ENCODE measurements around the gene SDCCAG8.

Gene SDCCAG8

DNA sequence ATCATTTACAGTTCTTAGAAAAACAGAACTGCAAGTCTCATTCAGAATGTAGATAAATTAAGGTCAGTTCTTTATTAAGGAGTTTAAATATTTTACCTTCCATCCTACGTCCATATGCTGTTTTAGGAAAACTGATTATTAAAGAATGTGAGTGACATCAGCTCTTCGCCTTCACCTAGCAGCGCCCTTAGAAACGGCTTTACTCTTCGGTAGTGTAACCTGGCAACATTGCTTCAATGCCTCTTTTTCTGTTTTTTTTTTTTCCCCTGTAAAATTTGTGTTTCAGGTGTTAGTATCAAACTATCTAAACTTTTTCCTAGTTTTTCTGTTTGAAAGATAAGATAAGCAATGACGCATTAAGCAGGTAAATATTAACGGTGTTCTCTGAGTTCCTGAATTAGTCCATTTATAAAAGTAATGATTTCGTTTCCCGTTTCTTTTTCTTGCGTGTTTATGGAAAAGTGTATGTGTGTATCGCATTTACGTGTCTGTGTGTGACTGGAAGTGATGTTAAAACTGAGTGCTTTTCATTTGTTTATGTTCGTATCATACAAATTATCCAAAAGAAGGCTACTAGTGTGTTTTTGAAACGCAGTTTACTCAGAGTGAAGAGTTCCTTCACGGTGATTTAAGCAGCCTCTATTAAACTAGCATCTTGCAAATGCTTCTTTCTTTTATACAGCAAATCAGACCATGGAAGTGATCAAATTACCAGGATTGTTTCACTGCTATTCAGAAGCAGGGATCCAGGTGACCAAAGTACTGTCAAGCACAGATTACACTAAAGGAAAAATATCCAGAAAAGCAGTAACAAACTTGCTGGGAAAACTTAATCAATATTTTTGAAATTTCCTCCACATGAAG is 139.0 kb downstream of the SDCCAG8 start:
- peak; percentile 30 for DNase-seq

DNA sequence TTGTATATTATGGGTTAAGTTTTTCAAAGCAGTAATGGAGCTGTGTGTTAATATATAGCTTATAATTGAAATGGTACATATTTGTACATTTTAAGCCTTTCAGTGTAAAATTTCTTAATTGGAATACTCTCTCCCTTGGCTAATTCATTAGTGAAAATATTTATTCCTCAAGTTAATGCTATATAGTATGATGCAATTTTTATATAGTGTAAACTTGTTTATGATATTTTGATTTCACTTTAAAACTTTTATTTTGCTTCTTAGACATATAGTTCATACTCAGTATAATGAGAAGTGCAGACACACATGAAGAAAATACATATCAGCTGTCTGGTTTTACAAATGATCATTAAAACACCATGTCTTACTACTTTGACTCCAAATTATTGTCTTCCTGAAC is 140.6 kb downstream of the SDCCAG8 start:
- DNase-seq: no peak

DNA sequence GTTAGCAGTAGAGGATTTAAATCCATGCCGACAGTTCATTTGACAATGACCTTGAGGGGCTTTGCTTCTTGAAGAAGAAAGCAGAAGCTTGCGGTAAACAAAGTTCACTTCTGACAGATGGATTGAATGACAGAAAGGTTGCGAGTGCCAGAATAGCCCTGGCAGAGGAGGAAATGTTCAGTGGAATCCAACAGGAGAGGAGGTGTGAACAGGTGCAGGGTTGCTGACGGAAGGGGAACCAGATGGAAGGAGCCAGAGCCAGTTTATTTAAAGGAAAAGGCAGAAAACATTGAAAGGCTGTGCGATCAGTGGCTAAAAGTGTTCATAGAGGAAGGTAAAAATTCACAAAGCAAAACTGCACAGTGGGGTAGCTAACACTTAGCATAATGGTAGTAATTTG is 141.0 kb downstream of the SDCCAG8 start:
- no peak for DNase-seq

DNA sequence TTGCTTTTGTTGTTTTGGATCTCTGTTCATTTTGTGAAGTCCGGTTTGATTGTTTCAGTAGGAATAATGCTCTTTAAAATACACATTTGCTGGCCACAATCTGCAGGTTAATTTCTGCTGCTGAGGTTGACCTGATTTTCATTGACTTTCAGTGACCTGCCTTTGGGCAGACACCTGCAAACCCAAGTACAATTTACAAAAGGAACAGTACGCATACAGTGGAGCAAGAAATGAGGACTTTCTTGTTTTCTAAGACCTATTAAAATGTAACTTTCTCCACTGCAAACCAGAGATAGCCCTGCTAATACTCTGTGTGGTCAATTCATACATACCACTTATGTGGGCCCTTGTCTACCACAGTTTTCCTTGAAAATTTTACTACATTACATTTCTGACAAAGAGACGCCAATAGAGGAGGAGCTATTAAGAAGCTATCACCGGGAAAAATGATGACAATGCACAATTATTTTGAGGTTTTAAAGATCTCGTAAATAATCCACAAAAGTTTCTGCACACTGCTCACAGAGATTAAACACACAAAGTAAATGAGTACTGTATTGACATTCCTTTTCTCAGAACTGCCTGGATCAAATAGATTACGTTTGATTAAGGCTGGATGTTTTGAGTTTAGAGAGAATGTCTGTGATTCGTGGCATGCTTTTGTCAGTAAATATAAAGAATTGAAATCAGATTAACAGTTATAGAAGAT is 141.9 kb downstream of the SDCCAG8 start:
- no peak for DNase-seq

DNA sequence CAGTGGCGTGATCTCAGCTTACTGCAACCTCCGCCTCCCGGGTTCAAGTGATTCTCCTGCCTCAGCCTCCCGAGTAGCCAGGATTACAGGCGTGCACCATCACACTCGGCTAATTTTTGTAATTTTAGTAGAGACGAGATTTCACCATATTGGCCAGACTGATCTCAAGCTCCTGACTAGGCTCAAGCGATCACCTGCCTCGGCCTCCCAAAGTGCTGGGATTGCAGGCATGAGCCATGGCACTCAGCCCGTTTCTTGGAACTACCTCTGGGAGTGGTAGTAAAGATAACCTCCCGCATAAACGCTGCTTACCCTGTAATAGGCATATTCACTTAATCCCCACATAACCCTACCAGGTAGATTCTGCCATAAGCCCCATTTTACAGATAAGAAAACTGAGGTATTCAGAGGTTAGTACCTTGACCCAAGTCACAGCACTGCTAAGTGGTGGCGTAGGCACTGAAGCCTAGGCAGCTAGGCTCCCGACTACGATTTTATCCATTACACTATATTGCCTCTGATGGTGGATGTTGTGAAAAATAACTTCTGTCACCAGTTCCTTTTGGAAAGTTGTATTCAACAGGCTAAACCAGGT is 143.8 kb downstream of the SDCCAG8 start:
- DNase-seq: no peak

DNA sequence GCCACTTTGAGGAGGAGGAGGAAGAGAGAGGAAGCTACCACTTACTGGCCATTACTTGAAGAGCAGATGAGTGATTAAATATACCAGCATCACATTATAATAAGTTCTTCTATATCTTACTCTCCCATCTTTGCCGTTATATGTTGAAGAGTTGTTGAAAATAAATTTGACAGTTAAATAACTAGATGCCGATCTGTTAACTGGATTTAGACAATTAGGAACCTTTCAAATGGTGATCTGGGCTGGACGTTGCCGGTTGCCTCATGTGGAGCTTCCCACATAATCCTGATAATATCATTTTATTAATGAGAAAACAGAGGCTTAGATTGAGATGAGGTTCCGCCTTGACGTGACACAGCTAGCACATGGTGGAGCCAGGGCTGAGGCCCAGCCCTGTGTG is 147.0 kb downstream of the SDCCAG8 start:
- DNase-seq: no peak

DNA sequence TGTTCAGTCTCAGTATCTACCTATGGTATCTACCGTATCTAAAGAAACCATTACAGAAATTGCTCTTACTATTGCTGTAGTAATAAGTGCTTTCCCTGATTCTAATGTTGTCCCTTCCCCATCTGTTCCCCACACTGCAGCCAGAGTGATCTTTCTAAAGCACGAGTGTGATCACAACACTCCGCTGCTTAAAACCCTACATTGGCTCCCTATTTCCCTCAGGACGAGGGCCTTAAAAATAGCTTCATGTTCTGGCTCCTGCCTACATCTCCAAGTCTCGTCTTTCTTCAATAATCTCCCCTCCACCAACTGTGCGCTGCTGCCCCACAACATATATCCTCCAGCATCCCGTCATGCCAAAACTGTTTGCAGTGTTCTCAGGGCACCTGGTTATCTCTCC is 150.6 kb downstream of the SDCCAG8 start:
- DNase-seq: no peak

DNA sequence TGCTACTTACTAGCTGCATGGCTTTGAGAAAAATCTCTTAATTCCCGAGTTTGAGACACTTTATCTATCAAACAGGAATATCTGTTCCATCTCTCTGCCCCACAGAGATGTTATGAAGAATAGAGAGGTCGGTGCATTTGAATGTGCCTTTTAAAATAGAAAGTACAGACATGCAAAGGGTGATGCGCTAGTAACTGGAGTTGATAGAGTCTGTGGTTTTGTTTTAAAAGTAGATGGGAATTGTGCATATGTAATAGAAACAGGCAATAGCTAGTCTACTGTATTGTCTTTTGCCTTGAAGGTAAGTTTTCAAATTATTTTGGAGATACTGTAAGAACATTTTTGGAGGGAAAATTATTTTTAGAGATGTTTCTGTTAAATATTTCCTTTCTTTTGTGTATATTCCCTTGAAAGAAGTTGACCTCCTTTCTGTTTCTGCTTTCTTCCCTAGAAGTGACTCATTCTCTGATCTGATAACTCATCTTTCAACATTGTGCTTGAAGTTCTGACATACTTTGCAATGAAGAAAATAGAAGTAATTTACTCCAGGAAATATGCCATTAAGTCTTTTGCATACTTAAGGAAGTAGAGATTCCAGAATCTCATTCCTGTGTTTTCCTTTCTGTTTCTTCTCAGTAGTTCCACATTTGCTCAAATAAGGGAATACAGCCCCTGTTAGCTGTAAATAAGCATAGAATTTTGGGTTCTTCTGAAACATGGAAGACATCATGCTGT is 151.6 kb downstream of the SDCCAG8 start:
- no peak for DNase-seq

DNA sequence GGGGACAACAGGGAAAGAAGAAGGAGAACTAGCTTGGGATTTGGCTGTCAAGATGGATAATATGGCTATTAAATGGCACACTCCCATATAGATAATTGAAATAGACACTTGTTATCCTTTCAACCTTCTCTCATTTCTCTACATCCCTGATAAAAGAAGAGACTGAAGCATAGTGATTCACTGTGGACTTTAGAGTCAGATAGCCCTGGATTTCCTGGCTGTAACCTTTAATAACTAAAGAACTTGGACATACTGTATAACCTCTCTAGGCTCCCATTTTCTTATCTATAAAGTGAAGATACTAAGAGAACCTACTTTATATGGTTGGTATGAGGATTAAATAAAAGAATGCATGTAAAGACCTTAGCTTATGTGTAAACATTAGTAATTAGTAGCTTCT is 152.6 kb downstream of the SDCCAG8 start:
- DNase-seq: no peak

DNA sequence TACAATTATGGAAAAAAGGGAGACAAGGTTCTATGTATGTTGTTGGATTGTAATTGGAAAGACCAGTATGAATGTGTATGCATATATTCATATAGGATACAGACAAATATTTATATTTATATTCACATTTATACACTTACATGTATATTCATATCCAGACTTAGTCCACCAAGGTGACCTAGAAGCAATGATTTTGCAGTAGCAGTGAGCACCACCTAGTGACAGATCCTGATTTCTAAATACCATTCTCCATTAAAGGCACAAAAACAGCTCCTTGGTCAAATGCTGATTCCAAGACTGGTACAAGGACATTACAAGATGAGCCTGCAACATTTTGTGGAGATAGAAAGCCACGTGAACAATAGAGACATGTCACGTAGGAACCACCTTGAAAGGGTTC is 153.4 kb downstream of the SDCCAG8 start:
- DNase-seq: no peak

DNA sequence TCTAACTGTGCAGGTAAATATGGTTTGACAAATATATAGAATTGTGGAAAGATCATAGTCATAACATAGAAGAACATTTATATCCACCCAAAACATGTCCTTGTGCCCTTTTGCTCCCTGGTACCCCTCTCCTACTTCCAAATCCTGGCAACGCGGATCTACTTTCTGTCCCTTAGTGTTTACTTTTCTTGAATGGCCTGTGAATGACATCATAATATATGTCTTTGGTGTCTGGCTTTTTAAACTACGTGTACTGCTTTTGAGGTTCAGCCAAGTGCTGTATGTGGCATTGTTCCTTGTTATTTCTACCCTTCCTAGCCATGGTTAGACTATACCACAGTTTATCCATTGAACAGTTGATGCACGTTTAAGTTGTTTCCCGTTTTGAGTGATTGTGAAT is 155.6 kb downstream of the SDCCAG8 start:
- DNase-seq: no peak

DNA sequence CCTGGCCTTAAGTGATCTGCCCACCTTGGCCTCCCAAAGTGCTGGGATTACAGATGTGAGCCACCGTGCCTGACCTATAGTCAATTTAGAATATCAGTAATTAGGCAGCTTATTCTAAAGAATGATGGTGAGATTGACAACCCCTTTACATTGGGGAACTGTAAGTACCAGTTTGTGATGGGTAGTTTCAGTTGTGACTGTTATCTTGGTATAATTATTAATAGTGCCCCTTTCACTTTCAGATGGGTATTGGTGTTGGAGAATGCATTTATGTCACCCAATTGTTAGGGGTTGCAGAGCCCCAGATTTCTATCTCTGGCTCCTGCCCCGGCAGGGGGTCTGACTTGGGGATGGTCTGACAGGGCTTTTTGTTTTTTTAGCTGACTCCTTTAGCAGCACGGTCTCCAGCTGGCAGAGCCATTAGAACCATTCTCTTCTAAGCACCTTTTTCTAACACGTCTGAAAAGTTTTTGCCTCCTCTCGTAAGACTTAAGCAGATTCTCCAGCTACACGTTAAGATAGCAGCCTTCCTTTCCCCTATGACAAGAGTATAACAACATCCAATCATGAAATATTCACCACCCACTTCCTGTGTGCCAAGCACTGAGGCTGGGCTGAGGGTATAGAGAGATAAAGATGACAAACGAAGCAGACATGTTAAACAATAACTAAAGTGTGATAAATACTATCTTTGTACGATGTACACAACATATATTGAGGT is 157.8 kb downstream of the SDCCAG8 start:
- DNase-seq: no peak

DNA sequence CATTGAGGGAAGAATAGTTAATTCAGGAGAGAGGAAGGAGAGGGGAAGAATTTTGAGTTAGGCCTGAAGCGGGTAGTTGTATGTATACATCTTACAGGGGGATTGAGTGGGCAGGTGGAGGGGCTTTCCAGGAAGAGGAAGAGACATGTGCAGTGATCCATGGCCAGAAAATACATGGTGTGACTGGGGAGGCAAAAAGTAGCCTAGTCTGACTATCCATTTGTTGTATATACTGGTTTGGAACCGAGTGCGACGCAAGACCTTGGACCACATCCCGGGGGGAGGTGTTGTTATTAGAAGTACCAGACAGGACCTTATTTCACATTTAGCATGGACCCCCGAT is 158.3 kb downstream of the SDCCAG8 start:
- no peak for DNase-seq

DNA sequence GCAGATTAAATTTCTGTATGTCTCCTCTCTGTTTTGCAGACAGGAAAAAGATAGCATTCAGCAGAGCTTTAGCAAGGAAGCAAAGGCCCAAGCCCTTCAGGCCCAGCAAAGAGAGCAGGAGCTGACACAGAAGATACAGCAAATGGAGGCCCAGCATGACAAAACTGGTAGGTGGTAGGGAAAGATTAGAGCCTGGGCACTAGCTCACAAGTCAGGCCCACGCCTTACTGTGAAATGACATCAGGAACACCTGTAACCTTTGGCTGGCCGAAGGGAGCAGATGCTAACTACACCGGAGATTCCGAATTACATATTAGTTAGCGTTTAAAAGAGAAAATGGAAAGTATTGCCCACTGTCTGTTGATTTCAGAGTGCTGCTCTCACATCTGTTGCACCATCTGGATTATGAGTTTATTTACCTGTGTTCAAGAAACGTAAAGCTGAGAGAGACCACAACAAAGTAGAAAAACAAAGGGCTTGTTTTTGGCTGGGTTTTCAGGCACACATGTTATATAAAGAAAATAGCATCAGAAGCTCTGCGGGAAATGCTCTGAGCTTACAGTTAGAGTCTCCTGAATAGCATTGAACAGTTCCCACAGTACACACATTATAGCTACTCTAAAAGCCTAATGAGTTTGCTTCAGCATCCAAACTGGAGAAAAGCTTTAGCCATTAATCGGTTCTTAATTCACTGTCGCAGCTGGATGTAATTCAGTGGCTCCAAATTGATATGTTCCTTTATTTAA is 160.0 kb downstream of the SDCCAG8 start:
- no peak for DNase-seq

DNA sequence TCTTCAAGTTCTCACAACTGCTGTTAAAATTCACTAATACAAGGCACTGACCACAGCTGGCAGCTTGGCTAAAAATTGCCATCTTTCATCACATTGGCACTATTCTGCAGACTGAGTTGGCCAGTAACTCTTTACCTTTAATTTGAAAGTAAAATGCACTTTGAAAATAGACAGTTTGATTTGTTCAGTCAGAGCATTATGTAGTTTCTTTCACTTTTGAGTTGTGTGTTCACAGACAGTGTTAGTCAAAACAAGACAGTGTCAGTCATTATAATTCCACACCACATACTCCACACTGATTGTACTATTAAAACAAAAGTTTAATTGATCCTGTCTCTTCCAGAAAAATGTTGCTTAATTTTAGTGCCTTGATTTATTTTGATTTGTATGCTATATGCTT is 160.7 kb downstream of the SDCCAG8 start:
- no peak for DNase-seq

DNA sequence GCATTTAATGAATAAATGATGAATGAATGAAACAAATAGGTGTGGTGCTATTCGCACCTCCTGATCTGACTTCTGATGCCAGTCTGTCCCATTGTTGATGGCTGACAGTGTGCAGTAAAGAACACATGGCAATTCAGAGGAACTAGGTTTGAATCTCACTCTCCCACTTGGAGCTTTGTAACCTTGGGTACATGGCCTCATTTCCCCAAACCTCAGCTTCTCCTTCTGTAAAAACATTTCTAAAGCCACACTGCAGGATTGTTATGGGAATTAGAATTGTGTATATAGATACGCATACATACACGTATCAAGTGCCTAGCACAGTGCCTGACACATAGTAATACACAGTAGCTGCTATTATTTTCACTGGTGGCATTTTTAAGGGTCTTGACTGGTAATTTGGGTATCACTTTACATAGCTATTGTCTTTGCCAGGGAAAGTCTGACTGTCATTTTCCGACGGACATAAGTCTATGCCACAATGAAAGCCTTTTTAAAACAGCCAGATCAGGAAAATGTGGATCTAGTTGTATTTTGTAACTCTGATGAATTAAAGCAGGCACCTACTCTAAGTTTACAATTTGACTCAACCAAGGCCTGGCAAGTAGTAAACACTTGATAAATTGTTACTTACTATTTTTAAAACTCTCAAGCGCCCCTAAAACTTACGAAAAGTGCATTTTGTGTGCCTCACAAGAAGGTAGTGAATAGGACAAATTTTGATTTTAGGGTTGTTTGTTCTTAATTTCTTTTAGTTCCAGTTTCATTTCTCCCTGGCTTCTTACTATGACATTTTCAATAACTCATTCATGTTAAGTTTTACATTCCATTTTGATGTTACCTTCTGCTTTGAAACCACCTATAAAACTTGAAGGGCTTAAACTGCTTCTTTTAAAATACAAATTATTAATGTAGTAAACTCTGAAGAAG is 164.4 kb downstream of the SDCCAG8 start:
- DNase-seq: no peak

DNA sequence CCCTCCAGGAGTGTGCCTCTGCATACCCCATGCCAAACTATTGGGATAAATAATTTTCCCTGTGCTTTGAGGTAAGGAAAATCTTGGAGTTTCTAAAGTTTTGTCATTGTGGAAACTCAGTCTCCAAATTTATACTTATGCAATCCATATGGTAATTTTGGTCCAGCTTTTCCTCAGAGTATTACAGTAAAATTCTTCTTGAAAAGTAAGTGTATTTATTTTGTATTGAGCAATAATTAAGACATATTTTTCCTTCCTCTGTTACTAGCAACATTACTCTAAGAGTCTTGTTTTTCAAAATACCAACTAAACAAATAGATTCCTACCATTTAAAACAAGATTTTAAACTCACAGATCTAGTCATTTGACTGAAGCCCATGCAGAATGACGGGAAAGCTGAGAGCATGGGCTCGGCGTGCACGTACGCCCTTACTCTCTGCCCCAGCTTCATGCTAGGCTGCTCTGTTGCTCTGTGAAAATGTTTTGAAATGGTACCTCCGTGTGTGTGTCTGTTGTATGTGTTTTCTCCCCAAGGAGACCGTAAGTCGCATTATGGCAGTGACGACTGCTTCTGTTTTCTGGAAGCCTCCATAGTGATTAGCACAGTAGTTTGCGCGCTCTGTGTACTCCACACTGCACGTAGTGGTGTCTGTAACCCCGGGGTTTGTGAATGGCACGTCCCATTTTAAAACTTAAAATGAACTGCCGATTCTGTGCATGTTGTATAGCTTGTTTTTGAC is 165.3 kb downstream of the SDCCAG8 start:
- DNase-seq: peak; percentile 51

DNA sequence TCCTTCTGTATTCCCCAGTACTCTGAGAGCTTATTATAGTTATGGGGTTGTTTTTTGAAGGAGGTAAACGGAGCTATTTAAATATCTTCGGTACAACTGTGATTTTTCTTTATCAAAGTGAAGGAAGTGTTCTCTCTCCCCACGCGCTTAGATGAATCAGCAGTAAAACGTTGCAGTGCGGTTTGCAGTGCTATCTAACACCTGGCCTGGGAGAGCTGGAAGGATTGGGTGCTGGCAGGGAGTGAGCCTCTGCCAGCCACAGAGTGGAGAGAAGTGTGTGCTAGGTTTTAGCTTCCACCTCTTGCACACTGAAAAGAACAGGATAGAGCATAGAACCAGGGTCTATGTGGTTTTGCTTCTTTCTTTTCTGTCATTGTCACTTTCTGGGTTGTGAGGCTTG is 165.9 kb downstream of the SDCCAG8 start:
- DNase-seq: peak; percentile 86

DNA sequence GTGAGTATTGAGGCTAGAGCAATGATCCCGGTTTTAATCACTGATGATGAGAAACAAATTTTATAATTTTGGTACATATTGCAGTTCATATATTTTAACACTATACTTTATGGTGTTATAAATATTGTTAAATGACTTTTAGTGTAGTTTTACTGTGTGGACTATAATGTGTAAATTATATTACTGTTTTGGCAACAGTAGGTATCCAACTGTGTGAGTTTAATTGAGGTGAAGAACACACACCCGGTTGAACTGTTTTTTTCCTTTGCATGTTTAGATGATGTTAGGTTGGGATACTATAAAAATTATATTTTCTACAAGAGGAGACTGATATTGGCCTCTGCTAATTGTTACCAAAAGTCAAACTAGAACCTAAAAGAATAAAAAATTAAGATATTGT is 166.5 kb downstream of the SDCCAG8 start:
- no peak for DNase-seq

DNA sequence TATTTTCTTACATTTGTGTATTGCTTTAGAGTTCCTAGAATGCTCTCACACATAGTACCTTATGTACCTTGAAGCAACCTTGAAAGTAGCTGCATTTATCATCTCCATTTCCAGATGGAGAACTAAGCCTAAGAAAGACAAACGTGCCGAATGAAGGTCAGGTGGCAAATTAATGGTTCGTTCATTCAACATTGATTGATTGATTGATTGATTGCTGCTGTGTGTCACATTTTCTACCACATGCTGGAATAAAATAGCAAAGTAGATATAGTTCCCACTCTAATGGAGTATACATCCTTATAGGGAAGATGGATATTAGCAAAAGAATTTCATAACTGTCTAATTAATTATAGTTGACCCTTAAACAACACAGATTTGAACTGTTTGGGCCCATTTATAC is 172.2 kb downstream of the SDCCAG8 start:
- DNase-seq: no peak
